Endothelial cell of umbilical vein (primary cell): ENCODE data around the gene DGKH. TPM values are rescaled to one million over a fixed set of nuclear protein-coding genes. Genes with fewer than 3 reads are reported as not detected.

Source experiments
- BruUV-seq: library from RNA; stranded (reverse); fragments of 400-500 nt; replicated peaks from 2 replicates; lab custom pipeline; 2021; lab: Mats Ljungman, UMichigan
- CTCF ChIA-PET: fragments of 300-600, 350-600 bp; sonication (Branson Sonifier 250); formaldehyde crosslinking; loops from one replicate; lab custom pipeline; 2021; ENCODE audit warnings: antibody characterized with exemption, inconsistent platforms; lab: Charles Lee
- POLR2A ChIA-PET: fragments of 300-600, 350-600 bp; sonication (Branson Sonifier 250); formaldehyde crosslinking; loops from one replicate; lab custom pipeline; 2021; ENCODE audit warnings: antibody characterized with exemption, inconsistent platforms; lab: Charles Lee
- DNase-seq: peaks from one replicate; pipeline ENCODE4 v3.0.0-alpha.2; 2011; ENCODE audit warnings: low read depth, low spot score
- FAIRE-seq: peaks from 2 replicates; lab custom pipeline; 2011; peaks lifted over from hg19 to GRCh38; lab: Jason Lieb, UNC
- H2AFZ ChIP-seq: 2 replicates; pipeline ENCODE4 v1.6.0; 2012; ENCODE audit warnings: low read depth, low read length, control low read depth, inconsistent platforms
- H3K27ac ChIP-seq: 2 replicates; pipeline ENCODE4 v1.5.1; 2011; ENCODE audit warnings: low read depth, mild to moderate bottlenecking, control low read depth, low read length, moderate library complexity; ENCODE audit not compliant: insufficient read depth
- H3K27me3 ChIP-seq, 2 experiments: 2 replicates each; pipeline versions ENCODE4 v1.6.0 to v1.6.1; 2011; ENCODE audit warnings: low read length in 2 of 2, mixed read lengths in 1 of 2; ENCODE audit not compliant: control insufficient read depth in 2 of 2, insufficient read depth in 2 of 2
- H3K36me3 ChIP-seq, 2 experiments: 2 replicates in 1 of 2; 3 replicates in 1 of 2; pipeline ENCODE4 v1.5.1; 2011; ENCODE audit warnings: low read length in 2 of 2, mild to moderate bottlenecking in 1 of 2, moderate library complexity in 1 of 2; ENCODE audit not compliant: control insufficient read depth in 2 of 2, insufficient read depth in 2 of 2; ENCODE audit errors: extremely low read depth in 1 of 2
- H3K4me1 ChIP-seq: 3 replicates; pipeline ENCODE4 v1.5.1; 2011; ENCODE audit warnings: mild to moderate bottlenecking, low read length; ENCODE audit not compliant: control insufficient read depth, insufficient read depth; ENCODE audit errors: extremely low read depth
- H3K4me2 ChIP-seq: 2 replicates; pipeline ENCODE4 v1.6.1; 2011; ENCODE audit warnings: low read length, control low read depth, mixed read lengths; ENCODE audit not compliant: insufficient read depth
- H3K4me3 ChIP-seq, 3 experiments: fragments of 200-600 bp in 1 of 3; sonication (generic), shearing (Covaris generic) in 1 of 3; replicated peaks in 1 of 3; 2 replicates each; pipeline ENCODE4 v1.5.1; 2011 to 2016; ENCODE audit warnings: control low read depth in 3 of 3, low read length in 3 of 3, mild to moderate bottlenecking in 2 of 3, inconsistent platforms in 1 of 3, low read depth in 1 of 3, moderate library complexity in 1 of 3; ENCODE audit not compliant: insufficient read depth in 1 of 3
- H3K79me2 ChIP-seq: 2 replicates; pipeline ENCODE4 v1.6.0; 2012; ENCODE audit warnings: low read length, inconsistent platforms; ENCODE audit not compliant: control insufficient read depth, insufficient read depth
- H3K9ac ChIP-seq: replicated peaks from 2 replicates; pipeline ENCODE3; 2011; ENCODE audit warnings: low read length, control low read depth; ENCODE audit not compliant: insufficient read depth; ENCODE audit errors: extremely low read depth
- H3K9me1 ChIP-seq: replicated peaks from 3 replicates; pipeline ENCODE4 v1.6.0; 2011; ENCODE audit warnings: mild to moderate bottlenecking, low read length; ENCODE audit not compliant: control insufficient read depth, insufficient read depth; ENCODE audit errors: extremely low read depth
- H3K9me3 ChIP-seq: replicated peaks from 2 replicates; pipeline ENCODE4 v1.5.1; 2012; ENCODE audit warnings: low read length, inconsistent platforms; ENCODE audit not compliant: control insufficient read depth, insufficient read depth
- H4K20me1 ChIP-seq: replicated peaks from 2 replicates; pipeline ENCODE3; 2011; ENCODE audit warnings: mild to moderate bottlenecking, low read length; ENCODE audit not compliant: control insufficient read depth, insufficient read depth; ENCODE audit errors: extremely low read depth
- EZH2 ChIP-seq: IDR thresholded peaks from 2 replicates; pipeline ENCODE4 v1.6.1; 2012; ENCODE audit warnings: borderline replicate concordance, low read depth, mild to moderate bottlenecking, moderate library complexity, low read length, inconsistent platforms; ENCODE audit not compliant: severe bottlenecking
- GATA2 ChIP-seq: IDR thresholded peaks from 2 replicates; pipeline ENCODE4 v1.7.0; 2011; ENCODE audit warnings: low read depth, mild to moderate bottlenecking, moderate library complexity, mixed read lengths, low read length; ENCODE audit not compliant: insufficient read length, insufficient read depth
- JUN ChIP-seq: IDR thresholded peaks from 2 replicates; pipeline ENCODE4 v1.6.1; 2011; ENCODE audit warnings: borderline replicate concordance, low read depth; ENCODE audit not compliant: insufficient read length, insufficient read depth
- MAX ChIP-seq: IDR thresholded peaks from 2 replicates; pipeline ENCODE4 v1.6.1; 2011; ENCODE audit not compliant: insufficient read depth, insufficient read length
- MYC ChIP-seq: IDR thresholded peaks from one replicate; pipeline ENCODE4 v1.6.1; 2011; ENCODE audit warnings: mild to moderate bottlenecking, low read depth, low read length
- POLR2A ChIP-seq: IDR thresholded peaks from 2 replicates; pipeline ENCODE4 v1.6.1; 2012; ENCODE audit warnings: low read depth, mild to moderate bottlenecking, control low read depth, low read length
- POLR2AphosphoS5 ChIP-seq: IDR thresholded peaks from 2 replicates; pipeline ENCODE4 v1.6.1; 2012; ENCODE audit warnings: low read depth, mild to moderate bottlenecking, control low read depth, low read length, moderate library complexity; ENCODE audit not compliant: insufficient read depth
- dilution Hi-C: fragments of 300-500 bp; cut with MboI; formaldehyde crosslinking; loops from one replicate; pipeline ENCODE4 v1.15.0; 2019; ENCODE audit warnings: low sequenced_read_pairs; ENCODE audit not compliant: extremely low pct_ligation_motif_present
- intact Hi-C: fragments of 100-400 bp; cut with micrococcal nuclease; formaldehyde crosslinking; loops from one replicate; pipeline ENCODE4 v1.10.0; 2022
- polyA plus RNA-seq, 4 experiments: library from polyadenylated mRNA; depleted of rRNA in 3 of 4; stranded (reverse) in 3 of 4; unstranded in 1 of 4; fragments of >200 nt; gene quantifications; 2 replicates each; pipeline versions ENCODE4 v1.2.1 to v1.2.3, GENCODE V29; 2011 to 2012; ENCODE audit warnings: missing spikeins in 1 of 4
- total RNA-seq: library from RNA; stranded (reverse); gene quantifications from 2 replicates; pipeline ENCODE4 v1.2.3, GENCODE V29; 2021

DGKH gene
- total and polyA plus RNA-seq, 2 donors (not counting 3 experiments of a cell fraction or from before 2014, with no cell fraction given) = 4.1 to 30.1 TPM

- Histone ChIP-seq H3K4me3 (no peak overlapping the region), H3K27ac (no peak overlapping the region), H3K9ac (no peak overlapping the region), H3K9me1 (no peaks in the 10 kb centered on the region), H4K20me1 (no peaks in the 10 kb centered on the region), H3K4me1 (peaks cover 17% of the 10 kb centered on the region), H3K79me2 (peaks cover 65% of the 10 kb centered on the region), H3K36me3 (no peaks in the 10 kb centered on the region), H3K4me2 (no peak overlapping the region), H3K9me3 (no peaks in the 10 kb centered on the region), H2AFZ (no peak overlapping the region), H3K27me3 (no peaks in the 10 kb centered on the region)
- ChIA-PET CTCF (no interaction called here), POLR2A (no interaction called here)
- no TSS peak for BruUV-seq
- TF ChIP-seq GATA2 (no peak), JUN (no peak)
- FAIRE-seq (no peak), DNase-seq (no peak)
- dilution Hi-C loops = no loop called here
- intact Hi-C loops = no loop called here
Measured at GRCh38 chr13:42276683-42277082, 228.2 kb downstream of the DGKH start.

- no peak overlapping the region for H3K4me2 ChIP-seq
- no peaks in the 10 kb centered on the region for H4K20me1 ChIP-seq
- TF ChIP-seq POLR2A (no peak), GATA2 (no peak), MAX (no peak), MYC (no peak), EZH2 (no peak), POLR2AphosphoS5 (no peak)
- FAIRE-seq = no peak
- H3K9me3 ChIP-seq = no peaks in the 10 kb centered on the region
- H3K79me2 ChIP-seq = peaks cover 69% of the 10 kb centered on the region
- dilution Hi-C loops = no loop called here
- H3K27ac ChIP-seq = no peak overlapping the region
- H3K4me3 ChIP-seq = no peak overlapping the region
- ChIA-PET POLR2A (no interaction called here), CTCF (no interaction called here)
- H3K9me1 ChIP-seq = no peaks in the 10 kb centered on the region
- peaks cover 15% of the 10 kb centered on the region for H3K4me1 ChIP-seq
- H2AFZ ChIP-seq = no peak overlapping the region
- no peaks in the 10 kb centered on the region for H3K27me3 ChIP-seq
- BruUV-seq = no TSS peak
- no peak for DNase-seq
- no peaks in the 10 kb centered on the region for H3K36me3 ChIP-seq
- intact Hi-C loops = no loop called here
- no peak overlapping the region for H3K9ac ChIP-seq
Measured at GRCh38 chr13:42277618-42278276, 229.3 kb downstream of the DGKH start.
